GM18858 (cell line): ENCODE results near the gene ABCD4.

Experiments used
- ATAC-seq: cut with Tn5 transposase; IDR thresholded peaks from one replicate; pipeline ENCODE4 v1.9.1; 2021; ENCODE audit not compliant: unreplicated experiment

The ABCD4 gene

DNA sequence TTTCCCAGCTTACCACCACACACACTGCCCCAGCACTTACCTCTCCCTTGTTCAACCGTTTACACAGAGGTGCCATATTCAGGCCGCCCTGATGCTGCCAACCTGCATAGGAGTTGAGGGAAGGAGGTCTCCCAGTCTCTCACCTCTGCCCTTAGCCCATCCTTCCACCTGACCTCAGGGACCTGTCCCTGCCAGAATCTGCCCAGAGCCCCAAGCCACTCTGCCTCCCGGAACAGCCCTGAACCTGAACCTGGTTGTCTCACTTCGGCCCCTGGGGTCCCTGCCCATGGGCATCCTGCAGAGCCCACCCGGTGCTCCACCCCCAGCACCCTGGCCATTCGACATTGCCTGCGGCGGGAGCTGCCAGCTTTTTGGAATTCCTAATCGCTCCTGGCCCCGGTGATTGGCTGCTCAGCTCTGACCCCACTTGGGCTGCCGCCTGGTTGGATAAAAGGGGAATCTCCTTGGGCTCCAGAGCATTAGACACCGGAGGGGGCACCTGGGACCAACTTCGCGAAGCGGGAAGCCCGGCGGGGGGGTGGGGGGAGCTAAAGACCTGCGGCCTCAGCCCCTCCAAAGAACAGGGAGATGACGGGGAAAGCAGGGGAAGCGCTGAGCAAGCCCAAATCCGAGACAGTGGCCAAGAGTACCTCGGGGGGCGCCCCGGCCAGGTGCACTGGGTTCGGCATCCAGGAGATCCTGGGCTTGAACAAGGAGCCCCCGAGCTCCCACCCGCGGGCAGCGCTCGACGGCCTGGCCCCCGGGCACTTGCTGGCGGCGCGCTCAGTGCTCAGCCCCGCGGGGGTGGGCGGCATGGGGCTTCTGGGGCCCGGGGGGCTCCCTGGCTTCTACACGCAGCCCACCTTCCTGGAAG lies 63.5 kb downstream of the ABCD4 start, which contains the start of gene VSX2:
Gene VSX2, plus strand, starts transcription at position 476 of the 874 bp plus-strand sequence. Its CDS starts 113 bp downstream, at position 589.
- no peak for ATAC-seq

DNA sequence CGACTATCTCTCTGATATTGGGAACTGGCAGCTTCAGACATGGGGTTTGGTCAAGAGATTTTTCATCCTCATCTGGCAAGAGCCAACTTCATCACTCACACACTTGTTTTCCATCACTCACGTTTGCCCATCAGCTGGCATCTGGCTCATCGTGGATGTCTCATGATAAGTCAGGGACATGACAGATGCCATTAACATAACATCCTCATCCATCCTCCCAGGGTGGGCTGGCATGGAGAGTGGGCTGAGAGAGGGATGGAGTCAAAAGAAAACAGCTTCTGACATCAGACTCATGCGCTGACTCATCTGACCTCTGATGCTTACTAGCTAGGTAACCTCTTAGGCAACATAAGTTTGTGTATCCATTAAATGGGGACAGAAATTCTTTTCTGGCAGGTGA lies 65.3 kb downstream of the ABCD4 start:
- no peak for ATAC-seq
